Stimulated activated CD4-positive, alpha-beta T cell treated with anti-CD3 and anti-CD28 coated beads, Interleukin-1b, Interleukin-23, amount 100 ng/mL, for 1 hour (primary cell): Measurements from ENCODE around the gene CRB3.

Experiments used
- DNase-seq, 2 donors: peaks; one replicate each; pipeline ENCODE4 v3.0.0-alpha.2; 2020; ENCODE audit warnings: low read depth in 2 of 2

The CRB3 gene

GRCh38 chr19:6433165-6433564 is 30.9 kb upstream of the CRB3 start:
- DNase-seq = no peak

- no peak for DNase-seq
Observed at GRCh38 chr19:6433663-6434062, 30.4 kb upstream of the CRB3 start, which contains the start of gene SLC25A41. Gene SLC25A41 (minus strand): TSS chr19:6433763. CDS start chr19:6433693, 70 bp downstream.

GRCh38 chr19:6439743-6440142 is 24.3 kb upstream of the CRB3 start:
- no peak for DNase-seq

- DNase-seq = no peak
Observed at GRCh38 chr19:6440905-6441304, 23.2 kb upstream of the CRB3 start.

GRCh38 chr19:6442087-6442688 is 21.9 kb upstream of the CRB3 start:
- DNase-seq = no peak

- no peak for DNase-seq
Observed at GRCh38 chr19:6443986-6444385, 20.1 kb upstream of the CRB3 start.

GRCh38 chr19:6446452-6446851 is 17.6 kb upstream of the CRB3 start:
- no peak for DNase-seq

- DNase-seq = no peak
Observed at GRCh38 chr19:6448045-6448444, 16.0 kb upstream of the CRB3 start.

GRCh38 chr19:6450166-6450565 is 13.9 kb upstream of the CRB3 start:
- DNase-seq = no peak

GRCh38 chr19:6451583-6452222 is 12.4 kb upstream of the CRB3 start:
- no peak for DNase-seq

GRCh38 chr19:6452223-6452614 is 11.9 kb upstream of the CRB3 start:
- DNase-seq = no peak

GRCh38 chr19:6452899-6453298 is 11.2 kb upstream of the CRB3 start:
- DNase-seq = no peak

- DNase-seq = no peak
Observed at GRCh38 chr19:6453951-6454565, 10.0 kb upstream of the CRB3 start.

GRCh38 chr19:6455924-6456323 is 8.1 kb upstream of the CRB3 start:
- no peak for DNase-seq

GRCh38 chr19:6457958-6458694 is 5.9 kb upstream of the CRB3 start:
- no peak for DNase-seq

- no peak for DNase-seq
Observed at GRCh38 chr19:6458695-6459261, 5.3 kb upstream of the CRB3 start.

GRCh38 chr19:6459262-6460098 is 4.6 kb upstream of the CRB3 start, which contains the start of gene SLC25A23:
Gene SLC25A23 (minus strand): TSS chr19:6459792. CDS start chr19:6459628, 164 bp downstream.
- DNase-seq = peak in 1 of 2 donors; percentile 43

- peak; percentile 91 to 93 for DNase-seq
Observed at GRCh38 chr19:6460099-6460884, 3.8 kb upstream of the CRB3 start.

GRCh38 chr19:6465006-6465405 is 935 bp downstream of the CRB3 start:
- DNase-seq = no peak

GRCh38 chr19:6465663-6466062 is 1.6 kb downstream of the CRB3 start:
- DNase-seq = no peak
